ENCODE data around the gene PACSIN3.

GRCh38 chr11:47144541-47144940 lies 41.7 kb downstream of the PACSIN3 start:
- TF ChIP-seq EZH2 (IDR thresholded peaks at IDR 0.05; ENCODE audit: borderline replicate concordance, low read depth, low read length, severe bottlenecking) (no peak), POLR2A (IDR thresholded peaks at IDR 0.05; ENCODE audit: low read depth, low read length) (no peak), CTCF (IDR thresholded peaks at IDR 0.05; ENCODE audit: extremely low read depth in 1 of 2, insufficient read depth in 1 of 2, low read depth in 1 of 2, low read length in 2 of 2) (no peak), MAX (IDR thresholded peaks at IDR 0.05; ENCODE audit: insufficient read depth, insufficient read length) (no peak), JUN (IDR thresholded peaks at IDR 0.05; ENCODE audit: borderline replicate concordance, insufficient read depth, insufficient read length, low read depth) (no peak), POLR2AphosphoS5 (IDR thresholded peaks at IDR 0.05; ENCODE audit: insufficient read depth, low read depth, low read length) (no peak), MYC (IDR thresholded peaks at IDR 0.05; ENCODE audit: low read depth, low read length) (no peak), GATA2 (IDR thresholded peaks at IDR 0.05; ENCODE audit: insufficient read depth, insufficient read length, low read depth, low read length) (no peak), FOS (IDR thresholded peaks at IDR 0.05; ENCODE audit: borderline replicate concordance, insufficient read depth, low read length) (no peak)

All from endothelial cell of umbilical vein (primary cell).